Right cardiac atrium (tissue), 5 donors: Measurements from ENCODE around the gene TUBB3. TPM values are rescaled to one million over a fixed set of nuclear protein-coding genes. Genes with fewer than 3 reads are reported as not detected.
A peak's percentile ranks its signal among the peaks of the same experiment; 100 is the strongest.
"Not testable (repeated sequence)": the region's sequence is repeated elsewhere in the genome, so short reads cannot be mapped to it uniquely, and the experiment has no call there.

ENCODE experiments used
- ATAC-seq, 2 donors: fragments of 200-7000 bp; cut with Tn5 transposase; one replicate each; pipeline versions ENCODE4 v1.8.0 to v1.9.1; 2020; ENCODE audit warnings: moderate library complexity in 2 of 2, mild to moderate bottlenecking in 1 of 2
- DNase-seq, 3 donors: peaks; one replicate each; pipeline ENCODE4 v3.0.0-alpha.2; 2020
- H3K27ac ChIP-seq: one replicate; pipeline ENCODE4 v1.5.1; 2013; ENCODE audit warnings: mild to moderate bottlenecking, low read length, control low read depth, moderate library complexity
- H3K27me3 ChIP-seq: one replicate; pipeline ENCODE4 v1.6.1; 2013; ENCODE audit not compliant: control insufficient read depth, insufficient read depth
- H3K4me1 ChIP-seq: one replicate; pipeline ENCODE4 v1.6.1; 2013; ENCODE audit warnings: low read length; ENCODE audit not compliant: control insufficient read depth, insufficient read depth
- H3K4me3 ChIP-seq: one replicate; pipeline ENCODE4 v1.5.1; 2013; ENCODE audit warnings: low read length, control low read depth
- H3K9me3 ChIP-seq: one replicate; pipeline ENCODE4 v1.6.1; 2013; ENCODE audit warnings: low read length; ENCODE audit not compliant: control insufficient read depth
- WGBS: extraction: QIAGEN DNeasy Blood & Tissue Kit; methylation state at CpG from one replicate; pipeline ENCODE4 v1.1.7; 2013; 5-methylcytosine and 5-hydroxymethylcytosine counted together
- intact Hi-C, 4 donors: fragments of 100-400 bp; cut with DNase I; formaldehyde crosslinking; loops; one replicate each; pipeline versions ENCODE4 v1.11.0 to v1.14.0; 2022 to 2023
- polyA plus RNA-seq: library from polyadenylated mRNA; stranded (reverse); fragments of 200-250 nt; gene quantifications from one replicate; pipeline ENCODE4 v1.2.3, GENCODE V29; 2013
- total RNA-seq, 4 donors: library from RNA; stranded (reverse); fragmentation: NEBNext Ultra II Directional; extraction: Animal tissue kit (Norgen Biotek cat#: 25700); gene quantifications; one replicate each; pipeline ENCODE4 v1.2.1, GENCODE V29; 2021
- donor health status: healthy with polysubstance abuse.
- donor health status: DM: no; HTN: yes; CAD: no.
- donor health status: DM: no; HTN: no; CAD: no.
- donor health status: DM: no; HTN: yes; CAD: no; lungs with severe emphysema.
- donor health status: DM: yes; HTN: yes; CAD: no.

The TUBB3 gene
- total and polyA plus RNA-seq, 5 donors: 1.1 to 6.6 (median 2.1) TPM

DNA sequence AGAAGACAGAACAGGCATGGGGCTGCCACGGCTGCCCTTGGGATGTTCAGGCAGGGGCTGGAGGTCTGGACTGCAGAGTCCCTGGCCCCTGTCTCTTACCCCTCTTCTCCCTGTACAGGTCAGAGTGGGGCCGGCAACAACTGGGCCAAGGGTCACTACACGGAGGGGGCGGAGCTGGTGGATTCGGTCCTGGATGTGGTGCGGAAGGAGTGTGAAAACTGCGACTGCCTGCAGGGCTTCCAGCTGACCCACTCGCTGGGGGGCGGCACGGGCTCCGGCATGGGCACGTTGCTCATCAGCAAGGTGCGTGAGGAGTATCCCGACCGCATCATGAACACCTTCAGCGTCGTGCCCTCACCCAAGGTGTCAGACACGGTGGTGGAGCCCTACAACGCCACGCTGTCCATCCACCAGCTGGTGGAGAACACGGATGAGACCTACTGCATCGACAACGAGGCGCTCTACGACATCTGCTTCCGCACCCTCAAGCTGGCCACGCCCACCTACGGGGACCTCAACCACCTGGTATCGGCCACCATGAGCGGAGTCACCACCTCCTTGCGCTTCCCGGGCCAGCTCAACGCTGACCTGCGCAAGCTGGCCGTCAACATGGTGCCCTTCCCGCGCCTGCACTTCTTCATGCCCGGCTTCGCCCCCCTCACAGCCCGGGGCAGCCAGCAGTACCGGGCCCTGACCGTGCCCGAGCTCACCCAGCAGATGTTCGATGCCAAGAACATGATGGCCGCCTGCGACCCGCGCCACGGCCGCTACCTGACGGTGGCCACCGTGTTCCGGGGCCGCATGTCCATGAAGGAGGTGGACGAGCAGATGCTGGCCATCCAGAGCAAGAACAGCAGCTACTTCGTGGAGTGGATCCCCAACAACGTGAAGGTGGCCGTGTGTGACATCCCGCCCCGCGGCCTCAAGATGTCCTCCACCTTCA lies 11.7 kb downstream of the TUBB3 start:
- H3K4me1 ChIP-seq: no peaks in the 10 kb centered on the region
- H3K27ac ChIP-seq: no peak overlapping the region
- intact Hi-C loops: no loop called here
- DNase-seq (peak in 1 of 3 donors; percentile 39), ATAC-seq (no peak)
- H3K9me3 ChIP-seq: no peaks in the 10 kb centered on the region
- H3K27me3 ChIP-seq: no peaks in the 10 kb centered on the region
- no peak overlapping the region for H3K4me3 ChIP-seq
- 96% methylated on average over 61 of the region's 61 CpGs for WGBS

DNA sequence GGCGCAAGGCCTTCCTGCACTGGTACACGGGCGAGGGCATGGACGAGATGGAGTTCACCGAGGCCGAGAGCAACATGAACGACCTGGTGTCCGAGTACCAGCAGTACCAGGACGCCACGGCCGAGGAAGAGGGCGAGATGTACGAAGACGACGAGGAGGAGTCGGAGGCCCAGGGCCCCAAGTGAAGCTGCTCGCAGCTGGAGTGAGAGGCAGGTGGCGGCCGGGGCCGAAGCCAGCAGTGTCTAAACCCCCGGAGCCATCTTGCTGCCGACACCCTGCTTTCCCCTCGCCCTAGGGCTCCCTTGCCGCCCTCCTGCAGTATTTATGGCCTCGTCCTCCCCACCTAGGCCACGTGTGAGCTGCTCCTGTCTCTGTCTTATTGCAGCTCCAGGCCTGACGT lies 12.5 kb downstream of the TUBB3 start:
- intact Hi-C loops, H3K4me1 ChIP-seq, ATAC-seq, H3K9me3 ChIP-seq, H3K27ac ChIP-seq, H3K27me3 ChIP-seq, H3K4me3 ChIP-seq: not testable (repeated sequence)
- peak in 1 of 3 donors; percentile 24 for DNase-seq
- WGBS: 91% methylated on average over 27 of the region's 27 CpGs

DNA sequence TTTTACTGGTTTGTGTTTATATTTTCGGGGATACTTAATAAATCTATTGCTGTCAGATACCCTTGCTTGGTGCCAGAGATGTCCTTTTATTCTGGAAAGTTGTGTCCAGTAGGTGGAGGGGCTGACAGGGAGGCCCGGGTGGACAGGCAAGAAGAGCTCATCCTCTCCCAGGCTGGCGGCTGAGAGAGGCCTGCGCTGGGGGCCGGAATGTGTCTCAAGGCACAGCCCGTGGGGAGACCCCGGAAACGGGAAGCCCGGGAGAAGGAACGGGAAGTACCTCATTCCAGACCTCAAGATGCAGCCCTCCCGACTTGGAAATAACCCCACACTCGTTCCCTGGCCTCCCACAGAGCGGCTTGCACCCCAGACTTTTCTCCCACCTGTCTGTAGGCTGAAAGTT lies 12.9 kb downstream of the TUBB3 start:
- Histone ChIP-seq H3K27ac (no peak overlapping the region), H3K9me3 (no peaks in the 10 kb centered on the region), H3K27me3 (no peaks in the 10 kb centered on the region), H3K4me3 (no peak overlapping the region), H3K4me1 (no peaks in the 10 kb centered on the region)
- intact Hi-C loops: no loop called here
- DNase-seq (peak in 1 of 3 donors; percentile 20), ATAC-seq (no peak)
- 78% methylated on average over 13 of the region's 13 CpGs for WGBS

DNA sequence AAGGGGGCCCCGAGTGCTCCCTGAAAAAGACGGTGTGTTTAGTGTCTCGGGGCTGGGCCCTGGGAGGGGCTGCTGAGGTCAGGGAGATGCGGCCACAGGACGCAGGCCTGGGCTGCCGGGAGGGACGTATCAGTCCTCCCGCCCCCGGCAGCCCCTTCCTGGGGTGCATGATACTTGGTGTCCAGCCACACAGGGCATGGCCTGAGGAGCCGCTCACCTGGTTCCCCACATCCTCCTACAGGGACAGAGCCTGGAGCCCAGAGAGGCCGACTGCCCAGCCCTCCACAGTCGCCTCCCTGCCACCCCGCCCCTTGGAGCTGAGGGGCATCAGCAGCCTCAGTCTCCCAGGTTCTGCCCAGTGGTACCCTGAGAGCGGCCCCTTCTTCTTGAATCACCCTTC lies 13.4 kb downstream of the TUBB3 start:
- DNase-seq (peak in 1 of 3 donors; percentile 26), ATAC-seq (peak; percentile 10 to 34)
- Histone ChIP-seq H3K27ac (no peak overlapping the region), H3K4me1 (no peaks in the 10 kb centered on the region), H3K27me3 (no peaks in the 10 kb centered on the region), H3K9me3 (no peaks in the 10 kb centered on the region), H3K4me3 (no peak overlapping the region)
- 90% methylated on average over 14 of the region's 14 CpGs for WGBS
- intact Hi-C loops: no loop called here

DNA sequence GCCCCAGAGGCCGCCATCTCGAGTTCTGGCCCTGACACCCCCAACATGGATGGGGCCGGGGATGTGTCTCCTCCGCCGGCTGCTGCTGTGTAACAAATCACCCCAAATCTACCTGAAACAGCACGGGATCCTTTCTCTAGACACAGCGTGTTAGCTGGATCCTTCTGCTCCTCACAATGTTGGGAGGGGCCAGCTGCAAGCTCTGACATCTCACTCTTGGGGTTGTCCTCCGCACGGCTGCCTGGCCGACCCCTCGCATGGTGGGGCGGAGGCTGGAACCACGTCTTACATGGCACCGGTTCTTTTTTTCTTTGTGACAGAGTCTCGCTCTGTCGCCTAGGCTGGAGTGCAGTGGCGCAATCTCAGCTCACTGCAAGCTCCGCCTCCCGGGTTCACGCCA lies 13.8 kb downstream of the TUBB3 start:
- no peak for ATAC-seq
- WGBS: 94% methylated on average over 20 of the region's 20 CpGs
- H3K27ac ChIP-seq: no peak overlapping the region
- no peak overlapping the region for H3K4me3 ChIP-seq
- DNase-seq: peak in 1 of 3 donors; percentile 18
- intact Hi-C loops: no loop called here
- no peaks in the 10 kb centered on the region for H3K27me3 ChIP-seq
- no peaks in the 10 kb centered on the region for H3K4me1 ChIP-seq
- H3K9me3 ChIP-seq: no peaks in the 10 kb centered on the region

DNA sequence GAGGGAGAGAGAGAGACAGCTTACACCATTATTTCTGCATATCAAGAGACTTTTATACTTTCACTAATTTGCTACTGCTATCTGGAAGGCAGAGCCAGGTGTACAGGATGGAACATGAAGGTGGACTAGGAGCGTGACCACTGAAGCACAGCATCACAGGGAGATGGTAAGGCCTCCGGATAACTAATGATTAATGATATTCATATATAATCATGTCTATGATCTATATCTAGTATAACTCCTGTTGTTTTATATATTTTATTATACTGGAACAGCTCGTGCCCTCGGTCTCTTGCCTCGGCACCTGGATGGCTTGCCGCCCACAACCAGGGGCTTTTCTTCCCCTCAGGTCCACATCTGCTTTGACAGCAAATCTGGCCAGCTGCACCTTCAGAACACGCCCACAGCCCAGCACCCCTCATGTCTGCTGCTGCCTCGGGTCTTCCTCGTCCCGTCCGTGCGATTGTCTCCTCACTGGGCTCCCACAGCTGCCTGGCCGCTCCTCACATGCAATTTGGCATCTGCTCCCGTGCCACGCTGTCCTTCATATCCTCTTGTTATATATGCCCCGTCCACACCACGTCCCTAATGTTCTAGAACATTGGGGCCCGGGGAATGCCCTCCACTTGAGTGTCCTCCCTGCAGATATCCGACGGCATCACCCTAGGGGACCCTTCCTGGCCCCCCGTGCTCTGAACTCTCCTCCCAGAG lies 15.2 kb downstream of the TUBB3 start:
- Histone ChIP-seq H3K4me3 (no peak overlapping the region), H3K27me3 (no peaks in the 10 kb centered on the region), H3K9me3 (no peaks in the 10 kb centered on the region), H3K27ac (no peak overlapping the region), H3K4me1 (no peaks in the 10 kb centered on the region)
- intact Hi-C loops: no loop called here
- no peak for ATAC-seq
- no peak for DNase-seq
- WGBS: 72% methylated on average over 21 of the region's 21 CpGs

DNA sequence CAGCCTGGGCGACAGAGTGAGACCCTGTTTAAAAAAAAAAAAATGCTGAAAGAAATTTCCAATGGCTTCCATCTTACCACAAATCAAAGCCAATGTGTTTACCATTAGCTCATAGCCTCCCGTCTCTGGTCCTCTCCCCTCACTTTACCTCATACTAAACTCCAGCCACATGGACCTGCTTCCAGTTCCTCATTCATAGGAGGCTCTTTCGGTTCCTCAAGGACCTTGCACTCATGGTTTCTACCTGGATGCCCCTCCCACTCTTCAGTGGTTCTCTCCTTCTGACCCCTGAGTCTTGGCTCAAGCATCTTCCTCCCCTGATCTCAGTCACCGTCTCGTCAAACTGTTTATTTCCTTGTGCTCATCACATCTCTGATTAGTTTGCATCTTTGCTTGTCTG lies 21.6 kb downstream of the TUBB3 start:
- Histone ChIP-seq H3K4me1 (peaks cover 2% of the 10 kb centered on the region), H3K4me3 (no peak overlapping the region), H3K9me3 (no peaks in the 10 kb centered on the region), H3K27me3 (no peaks in the 10 kb centered on the region), H3K27ac (no peak overlapping the region)
- WGBS: 71% methylated on average over 5 of the region's 5 CpGs
- ATAC-seq: no peak
- intact Hi-C loops: no loop called here
- DNase-seq: no peak

DNA sequence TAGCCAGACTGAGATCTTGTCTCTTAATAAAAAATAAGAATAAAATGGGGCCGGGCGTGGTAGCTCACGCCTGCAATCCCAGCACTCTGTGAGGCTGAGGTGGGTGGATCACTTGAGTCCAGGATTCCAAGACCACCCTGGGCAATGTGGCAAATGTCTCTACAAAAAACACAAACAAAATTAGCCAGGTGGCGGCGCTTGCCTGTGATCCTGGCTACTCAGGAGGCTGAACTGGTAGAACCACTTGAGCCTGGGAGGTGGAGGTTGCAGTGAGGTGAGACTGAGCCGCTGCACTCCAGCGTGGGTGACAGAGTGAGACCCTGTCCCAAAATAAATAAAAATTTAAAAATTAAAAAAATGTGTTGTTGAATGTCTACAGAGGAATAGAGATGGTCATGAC lies 22.5 kb downstream of the TUBB3 start:
- intact Hi-C loops: no loop called here
- Histone ChIP-seq H3K9me3 (no peaks in the 10 kb centered on the region), H3K27ac (no peak overlapping the region), H3K4me3 (no peak overlapping the region), H3K4me1 (peaks cover 2% of the 10 kb centered on the region), H3K27me3 (no peaks in the 10 kb centered on the region)
- ATAC-seq: no peak
- no peak for DNase-seq
- WGBS: 69% methylated on average over 7 of the region's 7 CpGs

DNA sequence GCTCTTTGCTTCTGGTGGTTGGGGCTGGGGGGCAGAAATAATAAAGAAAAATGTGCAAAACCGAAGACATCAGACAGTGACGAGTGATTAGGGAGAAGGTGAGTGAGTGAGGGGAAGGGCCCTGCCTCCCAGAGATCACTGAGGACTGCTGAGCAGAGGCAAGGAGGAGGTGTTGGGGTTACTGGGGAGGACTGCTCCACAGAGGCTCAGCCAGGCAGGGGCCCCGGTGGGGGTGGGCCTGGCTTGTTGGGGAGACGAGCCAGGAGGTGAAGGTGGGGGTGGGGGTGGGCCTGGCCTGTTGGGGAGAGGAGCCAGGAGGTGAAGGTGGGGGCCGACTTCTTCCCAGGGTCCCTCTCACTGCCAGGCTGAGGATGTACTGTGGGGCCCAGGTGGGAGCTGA lies 23.4 kb downstream of the TUBB3 start:
- no peak overlapping the region for H3K4me3 ChIP-seq
- no peak overlapping the region for H3K27ac ChIP-seq
- DNase-seq (no peak), ATAC-seq (no peak)
- 53% methylated on average over 5 of the region's 5 CpGs for WGBS
- H3K27me3 ChIP-seq: no peaks in the 10 kb centered on the region
- intact Hi-C loops: no loop called here
- H3K4me1 ChIP-seq: peaks cover 2% of the 10 kb centered on the region
- no peaks in the 10 kb centered on the region for H3K9me3 ChIP-seq

DNA sequence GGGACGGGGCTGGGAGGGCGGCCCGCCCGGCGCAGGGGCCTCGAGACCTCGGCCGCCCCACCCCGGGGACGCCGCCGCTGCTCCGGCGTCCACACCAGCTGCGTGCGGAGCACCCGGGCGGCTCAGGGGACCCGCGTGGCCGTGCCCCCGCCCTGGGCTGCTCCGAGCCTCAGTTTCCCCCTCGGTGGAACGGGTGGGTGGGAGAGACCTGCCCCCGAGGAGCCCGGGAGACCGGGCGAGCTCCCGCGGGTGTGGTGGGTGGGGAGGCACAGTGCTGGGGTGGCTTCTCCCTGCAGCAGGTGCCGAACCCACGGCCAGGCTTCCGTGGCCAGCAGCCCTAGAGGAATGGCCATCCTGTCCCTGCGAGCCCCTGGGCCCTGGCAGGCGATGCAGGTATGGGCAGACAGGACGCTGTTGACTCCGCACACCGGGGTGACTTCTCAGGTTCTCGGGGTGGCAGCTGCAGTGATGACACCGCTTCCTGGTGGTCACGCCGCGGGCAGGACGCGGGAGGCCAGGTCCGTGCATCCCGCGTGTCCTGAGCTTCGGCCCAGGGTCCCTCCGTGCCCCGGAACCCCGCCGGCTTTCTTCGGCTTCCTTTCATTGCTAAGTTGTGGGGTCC lies 26.1 kb downstream of the TUBB3 start:
- peak overlapping the region; percentile 61 for H3K4me3 ChIP-seq
- no peaks in the 10 kb centered on the region for H3K9me3 ChIP-seq
- DNase-seq (no peak), ATAC-seq (peak in 1 of 2 donors; percentile 4)
- peaks cover 2% of the 10 kb centered on the region for H3K4me1 ChIP-seq
- intact Hi-C loops: no loop called here
- H3K27me3 ChIP-seq: no peaks in the 10 kb centered on the region
- H3K27ac ChIP-seq: no peak overlapping the region
- 18% methylated on average over 55 of the region's 55 CpGs for WGBS

DNA sequence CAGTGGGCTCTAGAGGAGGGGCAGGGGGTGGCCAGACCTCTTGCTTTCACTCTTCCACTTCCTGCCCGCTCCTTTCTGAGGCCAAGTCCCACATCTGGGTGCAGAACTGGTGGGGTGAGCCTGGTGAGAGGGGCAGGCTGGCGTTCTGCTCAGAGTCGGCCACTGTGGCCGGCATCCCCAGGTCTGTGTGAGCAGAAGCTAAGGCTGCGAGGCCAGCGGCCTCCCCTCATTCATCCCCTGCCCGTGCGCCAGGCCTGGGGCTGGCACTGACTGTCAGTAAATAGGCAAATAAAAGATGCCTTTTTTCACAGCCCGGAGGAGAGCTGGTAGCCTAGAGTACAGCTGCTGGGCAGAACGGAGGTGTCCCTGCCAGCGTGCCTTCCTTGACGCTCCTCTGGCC lies 26.6 kb downstream of the TUBB3 start:
- WGBS: 91% methylated on average over 12 of the region's 12 CpGs
- intact Hi-C loops: no loop called here
- no peak overlapping the region for H3K4me3 ChIP-seq
- no peak for DNase-seq
- H3K27me3 ChIP-seq: no peaks in the 10 kb centered on the region
- H3K9me3 ChIP-seq: no peaks in the 10 kb centered on the region
- H3K27ac ChIP-seq: no peak overlapping the region
- H3K4me1 ChIP-seq: peaks cover 2% of the 10 kb centered on the region
- no peak for ATAC-seq
